Measurements from ENCODE around the gene NUSAP1.
"Not testable (repeated sequence)": the region's sequence is repeated elsewhere in the genome, so short reads cannot be mapped to it uniquely, and the experiment has no call there.

The NUSAP1 gene

GRCh38 chr15:41336549-41336948 is 3.9 kb downstream of the NUSAP1 start:
- Histone ChIP-seq H3K27ac (ENCODE audit: low read length) (no peak overlapping the region), H3K9me3 (ENCODE audit: control insufficient read depth, low read depth, low read length) (no peaks in the 10 kb centered on the region), H3K4me1 (ENCODE audit: control insufficient read depth, low read depth, low read length) (peaks cover 2% of the 10 kb centered on the region), H3K9ac (ENCODE audit: low read length) (no peak overlapping the region), H3K36me3 (ENCODE audit: control insufficient read depth, low read depth, low read length) (peaks cover 24% of the 10 kb centered on the region), H3K27me3 (ENCODE audit: control insufficient read depth, insufficient read depth, low read length) (no peaks in the 10 kb centered on the region), H3K4me3 (ENCODE audit: low read length) (no peak overlapping the region)

- Histone ChIP-seq H3K4me1 (ENCODE audit: control insufficient read depth, low read depth, low read length) (peaks cover 2% of the 10 kb centered on the region), H3K27me3 (ENCODE audit: control insufficient read depth, insufficient read depth, low read length) (no peaks in the 10 kb centered on the region), H3K4me3 (ENCODE audit: low read length) (no peak overlapping the region), H3K9me3 (ENCODE audit: control insufficient read depth, low read depth, low read length) (no peaks in the 10 kb centered on the region), H3K36me3 (ENCODE audit: control insufficient read depth, low read depth, low read length) (peaks cover 29% of the 10 kb centered on the region), H3K9ac (ENCODE audit: low read length) (no peak overlapping the region), H3K27ac (ENCODE audit: low read length) (no peak overlapping the region)
These were observed 4.4 kb downstream of the NUSAP1 start for GRCh38 chr15:41337047-41337446.

- H3K4me1 ChIP-seq (ENCODE audit: control insufficient read depth, low read depth, low read length), result peaks cover 2% of the 10 kb centered on the region
- peaks cover 37% of the 10 kb centered on the region for H3K36me3 ChIP-seq (ENCODE audit: control insufficient read depth, low read depth, low read length)
- H3K9me3 ChIP-seq (ENCODE audit: control insufficient read depth, low read depth, low read length), result no peaks in the 10 kb centered on the region
- H3K27me3 ChIP-seq (ENCODE audit: control insufficient read depth, insufficient read depth, low read length), result no peaks in the 10 kb centered on the region
- H3K4me3 ChIP-seq (ENCODE audit: low read length), result no peak overlapping the region
- H3K27ac ChIP-seq (ENCODE audit: low read length), result no peak overlapping the region
- H3K9ac ChIP-seq (ENCODE audit: low read length), result no peak overlapping the region
These were observed 5.2 kb downstream of the NUSAP1 start for GRCh38 chr15:41337631-41338522.

- no peaks in the 10 kb centered on the region for H3K9me3 ChIP-seq (ENCODE audit: control insufficient read depth, low read depth, low read length)
- H3K4me1 ChIP-seq (ENCODE audit: control insufficient read depth, low read depth, low read length), result no peaks in the 10 kb centered on the region
- no peaks in the 10 kb centered on the region for H3K27me3 ChIP-seq (ENCODE audit: control insufficient read depth, insufficient read depth, low read length)
- no peak overlapping the region for H3K9ac ChIP-seq (ENCODE audit: low read length)
- no peak overlapping the region for H3K27ac ChIP-seq (ENCODE audit: low read length)
- H3K4me3 ChIP-seq (ENCODE audit: low read length), result no peak overlapping the region
- peaks cover 50% of the 10 kb centered on the region for H3K36me3 ChIP-seq (ENCODE audit: control insufficient read depth, low read depth, low read length)
These were observed 7.6 kb downstream of the NUSAP1 start for GRCh38 chr15:41340189-41340695.

- Histone ChIP-seq H3K9ac (ENCODE audit: low read length) (no peak overlapping the region), H3K4me3 (ENCODE audit: low read length) (no peak overlapping the region), H3K9me3 (ENCODE audit: control insufficient read depth, low read depth, low read length) (no peaks in the 10 kb centered on the region), H3K36me3 (ENCODE audit: control insufficient read depth, low read depth, low read length) (peaks cover 58% of the 10 kb centered on the region), H3K27me3 (ENCODE audit: control insufficient read depth, insufficient read depth, low read length) (no peaks in the 10 kb centered on the region), H3K4me1 (ENCODE audit: control insufficient read depth, low read depth, low read length) (no peaks in the 10 kb centered on the region), H3K27ac (ENCODE audit: low read length) (no peak overlapping the region)
These were observed 8.8 kb downstream of the NUSAP1 start for GRCh38 chr15:41341519-41341918.

- Histone ChIP-seq H3K4me3 (ENCODE audit: low read length) (no peak overlapping the region), H3K36me3 (ENCODE audit: control insufficient read depth, low read depth, low read length) (peaks cover 66% of the 10 kb centered on the region), H3K27ac (ENCODE audit: low read length) (no peak overlapping the region)
These were observed 14.6 kb downstream of the NUSAP1 start for GRCh38 chr15:41347236-41347635.

GRCh38 chr15:41350057-41350717 is 17.5 kb downstream of the NUSAP1 start:
- no peak overlapping the region for H3K4me3 ChIP-seq (ENCODE audit: low read length)
- no peak overlapping the region for H3K9ac ChIP-seq (ENCODE audit: low read length)
- no peaks in the 10 kb centered on the region for H3K4me1 ChIP-seq (ENCODE audit: control insufficient read depth, low read depth, low read length)
- H3K27ac ChIP-seq (ENCODE audit: low read length), result no peak overlapping the region
- H3K36me3 ChIP-seq (ENCODE audit: control insufficient read depth, low read depth, low read length), result peaks cover 66% of the 10 kb centered on the region
- no peaks in the 10 kb centered on the region for H3K9me3 ChIP-seq (ENCODE audit: control insufficient read depth, low read depth, low read length)
- H3K27me3 ChIP-seq (ENCODE audit: control insufficient read depth, insufficient read depth, low read length), result no peaks in the 10 kb centered on the region

More at GRCh38 chr15:41347236-41347635, 14.6 kb downstream of the NUSAP1 start:
- no peaks in the 10 kb centered on the region for H3K27me3 ChIP-seq (ENCODE audit: control insufficient read depth, insufficient read depth, low read length)
- H3K9ac ChIP-seq (ENCODE audit: low read length), result no peak overlapping the region
- H3K9me3 ChIP-seq (ENCODE audit: control insufficient read depth, low read depth, low read length), result no peaks in the 10 kb centered on the region
- H3K4me1 ChIP-seq (ENCODE audit: control insufficient read depth, low read depth, low read length), result no peaks in the 10 kb centered on the region

- no peaks in the 10 kb centered on the region for H3K9me3 ChIP-seq (ENCODE audit: control insufficient read depth, low read depth, low read length)
- H3K36me3 ChIP-seq (ENCODE audit: control insufficient read depth, low read depth, low read length), result peaks cover 85% of the 10 kb centered on the region
- H3K27ac ChIP-seq (ENCODE audit: low read length), result no peak overlapping the region
These were observed 21.7 kb downstream of the NUSAP1 start for GRCh38 chr15:41354371-41354770.

GRCh38 chr15:41367418-41367817 is 34.7 kb downstream of the NUSAP1 start:
- no peak overlapping the region for H3K4me3 ChIP-seq (ENCODE audit: low read length)
- no peak overlapping the region for H3K9ac ChIP-seq (ENCODE audit: low read length)
- no peaks in the 10 kb centered on the region for H3K27me3 ChIP-seq (ENCODE audit: control insufficient read depth, insufficient read depth, low read length)
- peaks cover 75% of the 10 kb centered on the region for H3K36me3 ChIP-seq (ENCODE audit: control insufficient read depth, low read depth, low read length)
- H3K9me3 ChIP-seq (ENCODE audit: control insufficient read depth, low read depth, low read length), result no peaks in the 10 kb centered on the region
- H3K4me1 ChIP-seq (ENCODE audit: control insufficient read depth, low read depth, low read length), result no peaks in the 10 kb centered on the region
- no peak overlapping the region for H3K27ac ChIP-seq (ENCODE audit: low read length)

More at GRCh38 chr15:41354371-41354770, 21.7 kb downstream of the NUSAP1 start:
- Histone ChIP-seq H3K4me1 (ENCODE audit: control insufficient read depth, low read depth, low read length) (no peaks in the 10 kb centered on the region), H3K4me3 (ENCODE audit: low read length) (no peak overlapping the region), H3K27me3 (ENCODE audit: control insufficient read depth, insufficient read depth, low read length) (no peaks in the 10 kb centered on the region), H3K9ac (ENCODE audit: low read length) (no peak overlapping the region)

- no peaks in the 10 kb centered on the region for H3K4me1 ChIP-seq (ENCODE audit: control insufficient read depth, low read depth, low read length)
- no peak overlapping the region for H3K4me3 ChIP-seq (ENCODE audit: low read length)
- no peak overlapping the region for H3K27ac ChIP-seq (ENCODE audit: low read length)
- no peaks in the 10 kb centered on the region for H3K9me3 ChIP-seq (ENCODE audit: control insufficient read depth, low read depth, low read length)
- no peak overlapping the region for H3K9ac ChIP-seq (ENCODE audit: low read length)
- H3K36me3 ChIP-seq (ENCODE audit: control insufficient read depth, low read depth, low read length), result peaks cover 66% of the 10 kb centered on the region
- H3K27me3 ChIP-seq (ENCODE audit: control insufficient read depth, insufficient read depth, low read length), result no peaks in the 10 kb centered on the region
These were observed 45.3 kb downstream of the NUSAP1 start for GRCh38 chr15:41377978-41378377.

GRCh38 chr15:41383974-41384749 is 51.5 kb downstream of the NUSAP1 start:
- not testable (repeated sequence) for H3K4me3 ChIP-seq (ENCODE audit: low read length); H3K27ac ChIP-seq (ENCODE audit: low read length); H3K27me3 ChIP-seq (ENCODE audit: control insufficient read depth, insufficient read depth, low read length); H3K9ac ChIP-seq (ENCODE audit: low read length); H3K9me3 ChIP-seq (ENCODE audit: control insufficient read depth, low read depth, low read length); H3K4me1 ChIP-seq (ENCODE audit: control insufficient read depth, low read depth, low read length)
- H3K36me3 ChIP-seq (ENCODE audit: control insufficient read depth, low read depth, low read length), result peaks cover 24% of the 10 kb centered on the region

Measured in iPS-18a (cell line).